GM23338 (cell line): ENCODE measurements around the gene C4orf33.

Experiments used
- CREB1 ChIP-seq: fragments of 250-450 bp; sonication (Bioruptor Pico); IDR thresholded peaks from 2 replicates; pipeline ENCODE4 v1.5.0; 2020; ENCODE audit warnings: low read depth, mild to moderate bottlenecking, moderate library complexity
- ETS1 ChIP-seq: IDR thresholded peaks from 2 replicates; pipeline ENCODE4 v1.6.1; 2016; ENCODE audit warnings: antibody characterized with exemption
- EZH2 ChIP-seq: fragments of 200-600 bp; sonication (generic); IDR thresholded peaks from one replicate; pipeline ENCODE4 v1.8.0; 2017; ENCODE audit warnings: antibody characterized with exemption, mild to moderate bottlenecking, low read depth; ENCODE audit not compliant: unreplicated experiment
- EZH2phosphoT487 ChIP-seq: fragments of 200-600 bp; sonication (generic); IDR thresholded peaks from one replicate; pipeline ENCODE4 v1.8.1; 2018; ENCODE audit warnings: antibody characterized with exemption; ENCODE audit not compliant: unreplicated experiment
- JUNB ChIP-seq: IDR thresholded peaks from one replicate; pipeline ENCODE4 v1.6.1; 2016; ENCODE audit warnings: antibody characterized with exemption; ENCODE audit not compliant: unreplicated experiment
- NANOG ChIP-seq: IDR thresholded peaks from 2 replicates; pipeline ENCODE4 v1.6.1; 2016; ENCODE audit warnings: antibody characterized with exemption, borderline replicate concordance
- POLR2AphosphoS5 ChIP-seq: IDR thresholded peaks from 2 replicates; pipeline ENCODE4 v1.6.1; 2016; ENCODE audit warnings: antibody characterized with exemption, low read depth
- STAT1 ChIP-seq: IDR thresholded peaks from one replicate; pipeline ENCODE4 v1.6.1; 2016; ENCODE audit warnings: antibody characterized with exemption; ENCODE audit not compliant: unreplicated experiment
- ZNF114 ChIP-seq: fragments of 250-450 bp; sonication (Bioruptor Pico); IDR thresholded peaks from 2 replicates; pipeline ENCODE4 v1.5.0; 2020; ENCODE audit warnings: mild to moderate bottlenecking, moderate library complexity
- ZNF331 ChIP-seq: fragments of 250-450 bp; sonication (Bioruptor Pico); IDR thresholded peaks from 2 replicates; pipeline ENCODE4 v1.5.0; 2020; ENCODE audit warnings: low read depth, mild to moderate bottlenecking, moderate library complexity
- ZNF462 ChIP-seq: fragments of 250-450 bp; sonication (Bioruptor Pico); IDR thresholded peaks from 2 replicates; pipeline ENCODE4 v1.5.0; 2020; ENCODE audit warnings: mild to moderate bottlenecking, moderate library complexity
- TF ChIP-seq, protein P1 (sequence below), 2 experiments: fragments of 200-600 bp in 1 of 2; sonication (generic) in 1 of 2; conservative IDR thresholded peaks; 2 replicates each; pipeline versions ENCODE4 v1.5.1 to v1.6.1; 2016 to 2017; ENCODE audit warnings: antibody characterized with exemption in 2 of 2, low read depth in 2 of 2, mild to moderate bottlenecking in 2 of 2, moderate library complexity in 1 of 2
- TF ChIP-seq, protein P2 (sequence below): IDR thresholded peaks from one replicate; pipeline ENCODE4 v1.6.1; 2018; ENCODE audit warnings: antibody characterized with exemption; ENCODE audit not compliant: unreplicated experiment

DNA sequence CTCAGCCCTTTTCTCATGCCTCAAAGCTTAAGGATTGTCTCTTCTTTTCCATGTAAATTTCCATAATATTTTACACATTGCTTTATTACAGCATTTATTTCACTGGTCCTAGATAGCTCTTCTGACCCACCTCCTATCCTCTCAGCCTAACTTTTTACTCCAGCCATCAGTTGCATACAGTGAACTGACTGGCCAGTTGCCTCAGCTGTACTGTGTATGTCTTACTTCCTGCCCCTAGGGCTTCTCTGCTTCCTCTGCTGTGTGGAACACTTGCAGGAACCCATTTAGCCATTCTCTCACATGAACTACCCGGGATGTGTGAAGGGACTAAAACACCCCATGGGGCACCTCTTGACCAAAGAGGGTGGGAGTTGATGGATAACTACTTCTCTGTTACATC, 18.0 kb downstream of the C4orf33 start:
- TF ChIP-seq POLR2AphosphoS5 (no peak), NANOG (no peak), EZH2phosphoT487 (no peak), CREB1 (no peak), EZH2 (no peak), JUNB (no peak), ETS1 (no peak), ZNF331 (CRISPR knock-in tag) (no peak), ZNF462 (CRISPR knock-in tag) (no peak), ZNF114 (CRISPR knock-in tag) (no peak), STAT1 (no peak)
- TF ChIP-seq, protein P1, sequence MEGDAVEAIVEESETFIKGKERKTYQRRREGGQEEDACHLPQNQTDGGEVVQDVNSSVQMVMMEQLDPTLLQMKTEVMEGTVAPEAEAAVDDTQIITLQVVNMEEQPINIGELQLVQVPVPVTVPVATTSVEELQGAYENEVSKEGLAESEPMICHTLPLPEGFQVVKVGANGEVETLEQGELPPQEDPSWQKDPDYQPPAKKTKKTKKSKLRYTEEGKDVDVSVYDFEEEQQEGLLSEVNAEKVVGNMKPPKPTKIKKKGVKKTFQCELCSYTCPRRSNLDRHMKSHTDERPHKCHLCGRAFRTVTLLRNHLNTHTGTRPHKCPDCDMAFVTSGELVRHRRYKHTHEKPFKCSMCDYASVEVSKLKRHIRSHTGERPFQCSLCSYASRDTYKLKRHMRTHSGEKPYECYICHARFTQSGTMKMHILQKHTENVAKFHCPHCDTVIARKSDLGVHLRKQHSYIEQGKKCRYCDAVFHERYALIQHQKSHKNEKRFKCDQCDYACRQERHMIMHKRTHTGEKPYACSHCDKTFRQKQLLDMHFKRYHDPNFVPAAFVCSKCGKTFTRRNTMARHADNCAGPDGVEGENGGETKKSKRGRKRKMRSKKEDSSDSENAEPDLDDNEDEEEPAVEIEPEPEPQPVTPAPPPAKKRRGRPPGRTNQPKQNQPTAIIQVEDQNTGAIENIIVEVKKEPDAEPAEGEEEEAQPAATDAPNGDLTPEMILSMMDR (conservative IDR thresholded peaks at IDR 0.05; ENCODE audit: low read depth in 2 of 2), result no peak
- TF ChIP-seq, protein P2, sequence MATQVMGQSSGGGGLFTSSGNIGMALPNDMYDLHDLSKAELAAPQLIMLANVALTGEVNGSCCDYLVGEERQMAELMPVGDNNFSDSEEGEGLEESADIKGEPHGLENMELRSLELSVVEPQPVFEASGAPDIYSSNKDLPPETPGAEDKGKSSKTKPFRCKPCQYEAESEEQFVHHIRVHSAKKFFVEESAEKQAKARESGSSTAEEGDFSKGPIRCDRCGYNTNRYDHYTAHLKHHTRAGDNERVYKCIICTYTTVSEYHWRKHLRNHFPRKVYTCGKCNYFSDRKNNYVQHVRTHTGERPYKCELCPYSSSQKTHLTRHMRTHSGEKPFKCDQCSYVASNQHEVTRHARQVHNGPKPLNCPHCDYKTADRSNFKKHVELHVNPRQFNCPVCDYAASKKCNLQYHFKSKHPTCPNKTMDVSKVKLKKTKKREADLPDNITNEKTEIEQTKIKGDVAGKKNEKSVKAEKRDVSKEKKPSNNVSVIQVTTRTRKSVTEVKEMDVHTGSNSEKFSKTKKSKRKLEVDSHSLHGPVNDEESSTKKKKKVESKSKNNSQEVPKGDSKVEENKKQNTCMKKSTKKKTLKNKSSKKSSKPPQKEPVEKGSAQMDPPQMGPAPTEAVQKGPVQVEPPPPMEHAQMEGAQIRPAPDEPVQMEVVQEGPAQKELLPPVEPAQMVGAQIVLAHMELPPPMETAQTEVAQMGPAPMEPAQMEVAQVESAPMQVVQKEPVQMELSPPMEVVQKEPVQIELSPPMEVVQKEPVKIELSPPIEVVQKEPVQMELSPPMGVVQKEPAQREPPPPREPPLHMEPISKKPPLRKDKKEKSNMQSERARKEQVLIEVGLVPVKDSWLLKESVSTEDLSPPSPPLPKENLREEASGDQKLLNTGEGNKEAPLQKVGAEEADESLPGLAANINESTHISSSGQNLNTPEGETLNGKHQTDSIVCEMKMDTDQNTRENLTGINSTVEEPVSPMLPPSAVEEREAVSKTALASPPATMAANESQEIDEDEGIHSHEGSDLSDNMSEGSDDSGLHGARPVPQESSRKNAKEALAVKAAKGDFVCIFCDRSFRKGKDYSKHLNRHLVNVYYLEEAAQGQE, result no peak
